SK-N-SH treated with all-trans-retinoic acid at 6 μM for 48 hours (cell line): ENCODE results near the gene CFAP61.

Experiments
- ATAC-seq: fragments of 200-7000 bp; cut with Tn5 transposase; 3 replicates; pipeline ENCODE4 v1.9.1; 2020; ENCODE audit warnings: mild to moderate bottlenecking, moderate library complexity
- ARNTL ChIP-seq: fragments of 450-650 bp; formaldehyde crosslinking; IDR thresholded peaks from 2 replicates; pipeline ENCODE4 v1.5.0; 2020; ENCODE audit warnings: low read depth, mild to moderate bottlenecking, moderate library complexity, borderline replicate concordance
- BACH2 ChIP-seq: fragments of 250-450 bp; sonication (Bioruptor Pico); IDR thresholded peaks from 2 replicates; pipeline ENCODE4 v1.9.0; 2021; ENCODE audit warnings: mild to moderate bottlenecking, borderline replicate concordance
- CSDC2 ChIP-seq: fragments of 250-450 bp; sonication (Bioruptor Pico); IDR thresholded peaks from 2 replicates; pipeline ENCODE4 v1.5.0; 2020; ENCODE audit warnings: mild to moderate bottlenecking, moderate library complexity
- ESRRG ChIP-seq: fragments of 250-450 bp; sonication (Bioruptor Pico); IDR thresholded peaks from 2 replicates; pipeline ENCODE4 v1.6.1; 2021; ENCODE audit warnings: mild to moderate bottlenecking
- GLIS3 ChIP-seq: fragments of 250-450 bp; sonication (Bioruptor Pico); IDR thresholded peaks from 2 replicates; pipeline ENCODE4 v1.5.0; 2020; ENCODE audit warnings: mild to moderate bottlenecking, moderate library complexity
- ISL1 ChIP-seq: fragments of 250-450 bp; sonication (Bioruptor Pico); IDR thresholded peaks from 2 replicates; pipeline ENCODE4 v2.1.2; 2022; ENCODE audit warnings: mild to moderate bottlenecking, moderate library complexity
- RARB ChIP-seq: fragments of 250-450 bp; sonication (Bioruptor Pico); IDR thresholded peaks from 2 replicates; pipeline ENCODE4 v1.8.0; 2021; ENCODE audit warnings: mild to moderate bottlenecking, moderate library complexity
- SNAI2 ChIP-seq: fragments of 250-450 bp; sonication (Bioruptor Pico); IDR thresholded peaks from 2 replicates; pipeline ENCODE4 v1.5.0; 2020; ENCODE audit warnings: mild to moderate bottlenecking, moderate library complexity
- TOX ChIP-seq: fragments of 250-450 bp; sonication (Bioruptor Pico); IDR thresholded peaks from 2 replicates; pipeline ENCODE4 v1.8.0; 2021; ENCODE audit warnings: mild to moderate bottlenecking, moderate library complexity, borderline replicate concordance
- ZC3H10 ChIP-seq: fragments of 250-450 bp; sonication (Bioruptor Pico); IDR thresholded peaks from 2 replicates; pipeline ENCODE4 v1.5.1; 2021; ENCODE audit warnings: mild to moderate bottlenecking, moderate library complexity
- ZFP3 ChIP-seq: fragments of 250-450 bp; sonication (Bioruptor Pico); IDR thresholded peaks from 2 replicates; pipeline ENCODE4 v1.5.0; 2020; ENCODE audit warnings: mild to moderate bottlenecking, moderate library complexity
- ZNF565 ChIP-seq: fragments of 450-650 bp; formaldehyde crosslinking; conservative IDR thresholded peaks from 2 replicates; pipeline ENCODE4 v1.5.0; 2020; ENCODE audit warnings: low read depth, mild to moderate bottlenecking, moderate library complexity
- ZNF8 ChIP-seq: fragments of 450-650 bp; formaldehyde crosslinking; IDR thresholded peaks from 2 replicates; pipeline ENCODE4 v1.5.0; 2020; ENCODE audit warnings: mild to moderate bottlenecking, moderate library complexity
- TF ChIP-seq, protein P1 (sequence below): fragments of 250-450 bp; sonication (Bioruptor Pico); IDR thresholded peaks from 2 replicates; pipeline ENCODE4 v1.5.1; 2020; ENCODE audit warnings: low read depth, mild to moderate bottlenecking, moderate library complexity
- TF ChIP-seq, protein P2 (sequence below): fragments of 250-450 bp; sonication (Bioruptor Pico); IDR thresholded peaks from 2 replicates; pipeline ENCODE4 v1.8.0; 2021; ENCODE audit warnings: low read depth, mild to moderate bottlenecking, moderate library complexity, borderline replicate concordance
- TF ChIP-seq, protein P3 (sequence below): fragments of 250-450 bp; sonication (Bioruptor Pico); IDR thresholded peaks from 2 replicates; pipeline ENCODE4 v1.5.0; 2020; ENCODE audit warnings: mild to moderate bottlenecking, moderate library complexity
- TF ChIP-seq, protein P4 (sequence below): fragments of 250-450 bp; sonication (Bioruptor Pico); IDR thresholded peaks from 2 replicates; pipeline ENCODE4 v1.8.0; 2020; ENCODE audit warnings: mild to moderate bottlenecking, moderate library complexity, borderline replicate concordance
- TF ChIP-seq, protein P5 (sequence below): fragments of 250-450 bp; sonication (Bioruptor Pico); IDR thresholded peaks from 2 replicates; pipeline ENCODE4 v1.5.1; 2021; ENCODE audit warnings: mild to moderate bottlenecking, moderate library complexity

The CFAP61 gene

DNA sequence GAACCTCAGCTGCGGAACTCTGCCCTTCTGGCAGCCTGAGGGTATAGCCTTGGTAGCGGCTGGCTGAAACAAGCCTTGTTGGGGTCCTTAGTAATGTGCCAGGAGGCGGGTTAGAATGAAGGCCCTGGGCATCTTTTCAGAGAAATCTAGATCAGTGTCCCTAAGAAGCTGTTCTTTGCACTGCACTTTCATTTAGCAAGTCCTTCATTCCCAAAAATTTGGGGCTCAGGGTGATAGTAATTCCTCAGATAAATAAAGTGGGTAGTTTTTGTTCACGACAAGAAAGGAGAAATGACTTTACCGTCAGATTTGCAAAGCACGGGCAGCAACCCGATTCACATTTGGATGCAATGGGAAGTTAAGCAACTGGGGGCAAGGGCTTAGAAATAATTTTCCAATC lies 318.8 kb downstream of the CFAP61 start:
- TF ChIP-seq ZNF8 (CRISPR knock-in tag): no peak
- no peak for TF ChIP-seq ARNTL (CRISPR knock-in tag)
- TF ChIP-seq CSDC2 (CRISPR knock-in tag): no peak
- TF ChIP-seq, protein P1, sequence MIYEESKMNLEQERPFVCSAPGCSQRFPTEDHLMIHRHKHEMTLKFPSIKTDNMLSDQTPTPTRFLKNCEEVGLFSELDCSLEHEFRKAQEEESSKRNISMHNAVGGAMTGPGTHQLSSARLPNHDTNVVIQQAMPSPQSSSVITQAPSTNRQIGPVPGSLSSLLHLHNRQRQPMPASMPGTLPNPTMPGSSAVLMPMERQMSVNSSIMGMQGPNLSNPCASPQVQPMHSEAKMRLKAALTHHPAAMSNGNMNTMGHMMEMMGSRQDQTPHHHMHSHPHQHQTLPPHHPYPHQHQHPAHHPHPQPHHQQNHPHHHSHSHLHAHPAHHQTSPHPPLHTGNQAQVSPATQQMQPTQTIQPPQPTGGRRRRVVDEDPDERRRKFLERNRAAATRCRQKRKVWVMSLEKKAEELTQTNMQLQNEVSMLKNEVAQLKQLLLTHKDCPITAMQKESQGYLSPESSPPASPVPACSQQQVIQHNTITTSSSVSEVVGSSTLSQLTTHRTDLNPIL: no peak
- TF ChIP-seq SNAI2 (CRISPR knock-in tag): no peak
- TF ChIP-seq BACH2 (CRISPR knock-in tag): no peak
- TF ChIP-seq ESRRG (CRISPR knock-in tag): no peak
- TF ChIP-seq ZC3H10: no peak
- TF ChIP-seq GLIS3 (CRISPR knock-in tag): no peak
- TF ChIP-seq, protein P2, sequence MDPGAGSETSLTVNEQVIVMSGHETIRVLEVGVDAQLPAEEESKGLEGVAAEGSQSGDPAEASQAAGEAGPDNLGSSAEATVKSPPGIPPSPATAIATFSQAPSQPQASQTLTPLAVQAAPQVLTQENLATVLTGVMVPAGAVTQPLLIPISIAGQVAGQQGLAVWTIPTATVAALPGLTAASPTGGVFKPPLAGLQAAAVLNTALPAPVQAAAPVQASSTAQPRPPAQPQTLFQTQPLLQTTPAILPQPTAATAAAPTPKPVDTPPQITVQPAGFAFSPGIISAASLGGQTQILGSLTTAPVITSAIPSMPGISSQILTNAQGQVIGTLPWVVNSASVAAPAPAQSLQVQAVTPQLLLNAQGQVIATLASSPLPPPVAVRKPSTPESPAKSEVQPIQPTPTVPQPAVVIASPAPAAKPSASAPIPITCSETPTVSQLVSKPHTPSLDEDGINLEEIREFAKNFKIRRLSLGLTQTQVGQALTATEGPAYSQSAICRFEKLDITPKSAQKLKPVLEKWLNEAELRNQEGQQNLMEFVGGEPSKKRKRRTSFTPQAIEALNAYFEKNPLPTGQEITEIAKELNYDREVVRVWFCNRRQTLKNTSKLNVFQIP (CRISPR knock-in tag): no peak
- TF ChIP-seq TOX (CRISPR knock-in tag): no peak
- ATAC-seq: no peak

DNA sequence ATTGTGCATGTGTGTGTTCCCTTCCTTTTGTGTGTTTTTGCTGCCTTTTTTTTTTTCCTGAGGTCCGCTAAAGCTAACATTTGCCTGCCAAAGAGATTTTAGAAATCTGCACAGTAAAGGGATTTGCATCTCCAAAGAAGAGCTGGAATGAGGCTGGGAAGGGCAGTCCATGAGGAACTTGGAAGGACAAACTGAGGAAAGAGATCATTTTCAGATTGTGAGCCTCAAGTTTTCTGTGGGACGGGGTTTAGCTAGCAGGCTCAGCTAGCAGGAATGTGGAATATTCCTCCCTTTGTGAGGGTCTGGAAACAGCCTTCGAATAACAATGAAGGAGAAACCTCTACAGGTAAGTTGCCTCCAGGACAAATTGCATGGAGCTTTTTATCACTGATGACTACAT lies 319.3 kb downstream of the CFAP61 start:
- ATAC-seq: no peak
- TF ChIP-seq, protein P3, sequence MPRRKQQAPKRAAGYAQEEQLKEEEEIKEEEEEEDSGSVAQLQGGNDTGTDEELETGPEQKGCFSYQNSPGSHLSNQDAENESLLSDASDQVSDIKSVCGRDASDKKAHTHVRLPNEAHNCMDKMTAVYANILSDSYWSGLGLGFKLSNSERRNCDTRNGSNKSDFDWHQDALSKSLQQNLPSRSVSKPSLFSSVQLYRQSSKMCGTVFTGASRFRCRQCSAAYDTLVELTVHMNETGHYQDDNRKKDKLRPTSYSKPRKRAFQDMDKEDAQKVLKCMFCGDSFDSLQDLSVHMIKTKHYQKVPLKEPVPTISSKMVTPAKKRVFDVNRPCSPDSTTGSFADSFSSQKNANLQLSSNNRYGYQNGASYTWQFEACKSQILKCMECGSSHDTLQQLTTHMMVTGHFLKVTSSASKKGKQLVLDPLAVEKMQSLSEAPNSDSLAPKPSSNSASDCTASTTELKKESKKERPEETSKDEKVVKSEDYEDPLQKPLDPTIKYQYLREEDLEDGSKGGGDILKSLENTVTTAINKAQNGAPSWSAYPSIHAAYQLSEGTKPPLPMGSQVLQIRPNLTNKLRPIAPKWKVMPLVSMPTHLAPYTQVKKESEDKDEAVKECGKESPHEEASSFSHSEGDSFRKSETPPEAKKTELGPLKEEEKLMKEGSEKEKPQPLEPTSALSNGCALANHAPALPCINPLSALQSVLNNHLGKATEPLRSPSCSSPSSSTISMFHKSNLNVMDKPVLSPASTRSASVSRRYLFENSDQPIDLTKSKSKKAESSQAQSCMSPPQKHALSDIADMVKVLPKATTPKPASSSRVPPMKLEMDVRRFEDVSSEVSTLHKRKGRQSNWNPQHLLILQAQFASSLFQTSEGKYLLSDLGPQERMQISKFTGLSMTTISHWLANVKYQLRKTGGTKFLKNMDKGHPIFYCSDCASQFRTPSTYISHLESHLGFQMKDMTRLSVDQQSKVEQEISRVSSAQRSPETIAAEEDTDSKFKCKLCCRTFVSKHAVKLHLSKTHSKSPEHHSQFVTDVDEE: no peak
- TF ChIP-seq, protein P4, sequence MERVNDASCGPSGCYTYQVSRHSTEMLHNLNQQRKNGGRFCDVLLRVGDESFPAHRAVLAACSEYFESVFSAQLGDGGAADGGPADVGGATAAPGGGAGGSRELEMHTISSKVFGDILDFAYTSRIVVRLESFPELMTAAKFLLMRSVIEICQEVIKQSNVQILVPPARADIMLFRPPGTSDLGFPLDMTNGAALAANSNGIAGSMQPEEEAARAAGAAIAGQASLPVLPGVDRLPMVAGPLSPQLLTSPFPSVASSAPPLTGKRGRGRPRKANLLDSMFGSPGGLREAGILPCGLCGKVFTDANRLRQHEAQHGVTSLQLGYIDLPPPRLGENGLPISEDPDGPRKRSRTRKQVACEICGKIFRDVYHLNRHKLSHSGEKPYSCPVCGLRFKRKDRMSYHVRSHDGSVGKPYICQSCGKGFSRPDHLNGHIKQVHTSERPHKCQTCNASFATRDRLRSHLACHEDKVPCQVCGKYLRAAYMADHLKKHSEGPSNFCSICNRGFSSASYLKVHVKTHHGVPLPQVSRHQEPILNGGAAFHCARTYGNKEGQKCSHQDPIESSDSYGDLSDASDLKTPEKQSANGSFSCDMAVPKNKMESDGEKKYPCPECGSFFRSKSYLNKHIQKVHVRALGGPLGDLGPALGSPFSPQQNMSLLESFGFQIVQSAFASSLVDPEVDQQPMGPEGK (CRISPR knock-in tag): no peak
- TF ChIP-seq ZNF565 (CRISPR knock-in tag): no peak
- TF ChIP-seq, protein P2 (CRISPR knock-in tag): no peak
- TF ChIP-seq ESRRG (CRISPR knock-in tag): no peak
- TF ChIP-seq TOX (CRISPR knock-in tag): no peak
- no peak for TF ChIP-seq ZNF8 (CRISPR knock-in tag)
- TF ChIP-seq, protein P1: no peak
- TF ChIP-seq ZFP3: no peak
- no peak for TF ChIP-seq ISL1 (CRISPR knock-in tag)
- TF ChIP-seq, protein P5, sequence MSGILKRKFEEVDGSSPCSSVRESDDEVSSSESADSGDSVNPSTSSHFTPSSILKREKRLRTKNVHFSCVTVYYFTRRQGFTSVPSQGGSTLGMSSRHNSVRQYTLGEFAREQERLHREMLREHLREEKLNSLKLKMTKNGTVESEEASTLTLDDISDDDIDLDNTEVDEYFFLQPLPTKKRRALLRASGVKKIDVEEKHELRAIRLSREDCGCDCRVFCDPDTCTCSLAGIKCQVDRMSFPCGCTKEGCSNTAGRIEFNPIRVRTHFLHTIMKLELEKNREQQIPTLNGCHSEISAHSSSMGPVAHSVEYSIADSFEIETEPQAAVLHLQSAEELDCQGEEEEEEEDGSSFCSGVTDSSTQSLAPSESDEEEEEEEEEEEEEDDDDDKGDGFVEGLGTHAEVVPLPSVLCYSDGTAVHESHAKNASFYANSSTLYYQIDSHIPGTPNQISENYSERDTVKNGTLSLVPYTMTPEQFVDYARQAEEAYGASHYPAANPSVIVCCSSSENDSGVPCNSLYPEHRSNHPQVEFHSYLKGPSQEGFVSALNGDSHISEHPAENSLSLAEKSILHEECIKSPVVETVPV (CRISPR knock-in tag): no peak
- TF ChIP-seq ZC3H10: no peak
- no peak for TF ChIP-seq BACH2 (CRISPR knock-in tag)
- no peak for TF ChIP-seq RARB (CRISPR knock-in tag)
